ENCODE results near the gene CEP55.

GRCh38 chr10:93542358-93542791 lies 46.0 kb downstream of the CEP55 start:
- TF ChIP-seq TARDBP (IDR thresholded peaks at IDR 0.05) (no peak), ELF4 (IDR thresholded peaks at IDR 0.05) (no peak), BHLHE40 (IDR thresholded peaks at IDR 0.05; ENCODE audit: borderline replicate concordance) (no peak), NFRKB (IDR thresholded peaks at IDR 0.05) (no peak), LEF1 (IDR thresholded peaks at IDR 0.05; ENCODE audit: borderline replicate concordance) (no peak), SP1 (IDR thresholded peaks at IDR 0.05) (no peak), CTBP1 (IDR thresholded peaks at IDR 0.05; ENCODE audit: borderline replicate concordance) (no peak), ARNT (IDR thresholded peaks at IDR 0.05) (no peak), ZNF384 (IDR thresholded peaks at IDR 0.05) (no peak), SUZ12 (IDR thresholded peaks at IDR 0.05) (no peak), FOXM1 (IDR thresholded peaks at IDR 0.05; ENCODE audit: borderline replicate concordance) (no peak), FOXK2 (IDR thresholded peaks at IDR 0.05) (no peak)
